ENCODE measurements around the gene CD33. TPM values are rescaled to one million over a fixed set of nuclear protein-coding genes. Genes with fewer than 3 reads are reported as not detected.

Gene CD33
- polyA plus RNA-seq, 1 donor from 2014 or later = not detected

DNA sequence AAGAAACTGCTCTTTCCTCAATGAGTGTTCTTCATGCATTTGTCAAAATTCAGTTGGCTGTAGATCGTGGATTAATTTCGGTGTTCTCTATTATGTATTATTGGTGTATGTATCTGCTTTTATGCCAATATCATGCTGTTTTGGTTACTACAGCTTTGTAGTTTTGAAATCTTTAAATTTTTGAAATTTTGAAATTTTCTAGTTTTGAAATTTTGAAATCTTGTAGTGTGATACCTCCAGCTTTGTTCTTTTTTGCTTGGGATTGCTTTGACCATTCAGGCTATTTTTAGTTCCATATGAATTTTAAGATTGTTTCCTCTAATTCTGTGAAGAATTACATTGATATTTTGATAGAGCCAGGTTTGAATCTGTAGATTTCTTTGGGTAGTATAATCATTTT is 3.1 kb downstream of the CD33 start:
- no peak overlapping the region for H3K27ac ChIP-seq (ENCODE audit: low read length)
- no peaks in the 10 kb centered on the region for H3K27me3 ChIP-seq (ENCODE audit: insufficient read depth, low read depth, low read length)
- no peak for TF ChIP-seq TAF1 (IDR thresholded peaks at IDR 0.05; ENCODE audit: low read depth)
- TF ChIP-seq EZH2 (IDR thresholded peaks at IDR 0.05; ENCODE audit: borderline replicate concordance, insufficient read depth, low read length, poor library complexity, severe bottlenecking) = no peak
- TF ChIP-seq MXI1 (conservative IDR thresholded peaks at IDR 0.05; ENCODE audit: poor library complexity, severe bottlenecking) = no peak
- TF ChIP-seq RAD21 (conservative IDR thresholded peaks at IDR 0.05) = no peak
- TF ChIP-seq SMC3 (conservative IDR thresholded peaks at IDR 0.05; ENCODE audit: poor library complexity) = no peak
- TF ChIP-seq, protein P1, sequence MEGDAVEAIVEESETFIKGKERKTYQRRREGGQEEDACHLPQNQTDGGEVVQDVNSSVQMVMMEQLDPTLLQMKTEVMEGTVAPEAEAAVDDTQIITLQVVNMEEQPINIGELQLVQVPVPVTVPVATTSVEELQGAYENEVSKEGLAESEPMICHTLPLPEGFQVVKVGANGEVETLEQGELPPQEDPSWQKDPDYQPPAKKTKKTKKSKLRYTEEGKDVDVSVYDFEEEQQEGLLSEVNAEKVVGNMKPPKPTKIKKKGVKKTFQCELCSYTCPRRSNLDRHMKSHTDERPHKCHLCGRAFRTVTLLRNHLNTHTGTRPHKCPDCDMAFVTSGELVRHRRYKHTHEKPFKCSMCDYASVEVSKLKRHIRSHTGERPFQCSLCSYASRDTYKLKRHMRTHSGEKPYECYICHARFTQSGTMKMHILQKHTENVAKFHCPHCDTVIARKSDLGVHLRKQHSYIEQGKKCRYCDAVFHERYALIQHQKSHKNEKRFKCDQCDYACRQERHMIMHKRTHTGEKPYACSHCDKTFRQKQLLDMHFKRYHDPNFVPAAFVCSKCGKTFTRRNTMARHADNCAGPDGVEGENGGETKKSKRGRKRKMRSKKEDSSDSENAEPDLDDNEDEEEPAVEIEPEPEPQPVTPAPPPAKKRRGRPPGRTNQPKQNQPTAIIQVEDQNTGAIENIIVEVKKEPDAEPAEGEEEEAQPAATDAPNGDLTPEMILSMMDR (IDR thresholded peaks at IDR 0.05; ENCODE audit: poor library complexity, severe bottlenecking) = no peak
- TF ChIP-seq, protein P2, sequence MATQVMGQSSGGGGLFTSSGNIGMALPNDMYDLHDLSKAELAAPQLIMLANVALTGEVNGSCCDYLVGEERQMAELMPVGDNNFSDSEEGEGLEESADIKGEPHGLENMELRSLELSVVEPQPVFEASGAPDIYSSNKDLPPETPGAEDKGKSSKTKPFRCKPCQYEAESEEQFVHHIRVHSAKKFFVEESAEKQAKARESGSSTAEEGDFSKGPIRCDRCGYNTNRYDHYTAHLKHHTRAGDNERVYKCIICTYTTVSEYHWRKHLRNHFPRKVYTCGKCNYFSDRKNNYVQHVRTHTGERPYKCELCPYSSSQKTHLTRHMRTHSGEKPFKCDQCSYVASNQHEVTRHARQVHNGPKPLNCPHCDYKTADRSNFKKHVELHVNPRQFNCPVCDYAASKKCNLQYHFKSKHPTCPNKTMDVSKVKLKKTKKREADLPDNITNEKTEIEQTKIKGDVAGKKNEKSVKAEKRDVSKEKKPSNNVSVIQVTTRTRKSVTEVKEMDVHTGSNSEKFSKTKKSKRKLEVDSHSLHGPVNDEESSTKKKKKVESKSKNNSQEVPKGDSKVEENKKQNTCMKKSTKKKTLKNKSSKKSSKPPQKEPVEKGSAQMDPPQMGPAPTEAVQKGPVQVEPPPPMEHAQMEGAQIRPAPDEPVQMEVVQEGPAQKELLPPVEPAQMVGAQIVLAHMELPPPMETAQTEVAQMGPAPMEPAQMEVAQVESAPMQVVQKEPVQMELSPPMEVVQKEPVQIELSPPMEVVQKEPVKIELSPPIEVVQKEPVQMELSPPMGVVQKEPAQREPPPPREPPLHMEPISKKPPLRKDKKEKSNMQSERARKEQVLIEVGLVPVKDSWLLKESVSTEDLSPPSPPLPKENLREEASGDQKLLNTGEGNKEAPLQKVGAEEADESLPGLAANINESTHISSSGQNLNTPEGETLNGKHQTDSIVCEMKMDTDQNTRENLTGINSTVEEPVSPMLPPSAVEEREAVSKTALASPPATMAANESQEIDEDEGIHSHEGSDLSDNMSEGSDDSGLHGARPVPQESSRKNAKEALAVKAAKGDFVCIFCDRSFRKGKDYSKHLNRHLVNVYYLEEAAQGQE (IDR thresholded peaks at IDR 0.05; ENCODE audit: borderline replicate concordance) = no peak
- TF ChIP-seq EP300 (conservative IDR thresholded peaks at IDR 0.05; ENCODE audit: poor library complexity, severe bottlenecking) = no peak
- TF ChIP-seq POLR2AphosphoS5 (IDR thresholded peaks at IDR 0.05) = no peak
- no peak overlapping the region for H3K4me3 ChIP-seq (ENCODE audit: low read length)
- no peaks in the 10 kb centered on the region for H3F3A ChIP-seq (ENCODE audit: insufficient read depth, low read length, poor library complexity, severe bottlenecking)
- H2AFZ ChIP-seq (ENCODE audit: low read depth, low read length) = no peak overlapping the region
- H3K9me2 ChIP-seq (ENCODE audit: insufficient read depth, low read length) = no peaks in the 10 kb centered on the region
- no peak overlapping the region for H3K4me2 ChIP-seq (ENCODE audit: low read length)
- no peaks in the 10 kb centered on the region for H3K9me3 ChIP-seq (ENCODE audit: low read length)
- H3K79me2 ChIP-seq (replicated peaks; ENCODE audit: insufficient read depth, low read length) = no peaks in the 10 kb centered on the region
- no peaks in the 10 kb centered on the region for H4K20me1 ChIP-seq (ENCODE audit: insufficient read depth)
- no peaks in the 10 kb centered on the region for H3K36me3 ChIP-seq (ENCODE audit: insufficient read depth, low read length)
- no peak overlapping the region for H3K9ac ChIP-seq (ENCODE audit: low read length)

DNA sequence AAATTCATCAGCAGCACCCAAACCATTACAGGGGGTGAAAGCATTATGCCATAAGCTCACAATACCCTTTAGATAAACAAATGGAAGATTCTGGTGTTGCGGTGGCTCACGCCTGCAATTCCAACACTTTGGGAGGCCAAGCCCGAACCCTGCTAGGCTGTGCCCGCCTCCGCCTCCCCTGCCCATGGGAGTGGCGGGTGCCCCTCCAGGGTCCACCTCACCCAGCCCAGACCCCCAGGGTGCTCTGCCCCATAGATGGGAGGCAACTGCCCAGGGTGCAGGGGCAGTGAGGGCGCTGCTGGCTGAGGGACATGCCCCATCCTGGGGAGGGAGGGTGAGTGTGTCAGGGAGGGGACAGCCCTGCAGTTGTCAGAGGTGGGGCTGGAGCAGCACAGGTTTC is 16.0 kb downstream of the CD33 start:
- Histone ChIP-seq H4K20me1 (ENCODE audit: insufficient read depth) (no peaks in the 10 kb centered on the region), H3F3A (ENCODE audit: insufficient read depth, low read length, poor library complexity, severe bottlenecking) (no peaks in the 10 kb centered on the region), H3K36me3 (ENCODE audit: insufficient read depth, low read length) (no peaks in the 10 kb centered on the region), H3K27me3 (ENCODE audit: insufficient read depth, low read depth, low read length) (no peaks in the 10 kb centered on the region), H3K4me2 (ENCODE audit: low read length) (no peak overlapping the region), H3K9me2 (ENCODE audit: insufficient read depth, low read length) (no peaks in the 10 kb centered on the region), H2AFZ (ENCODE audit: low read depth, low read length) (no peak overlapping the region), H3K9ac (ENCODE audit: low read length) (no peak overlapping the region), H3K4me3 (ENCODE audit: low read length) (no peak overlapping the region), H3K27ac (ENCODE audit: low read length) (no peak overlapping the region), H3K79me2 (replicated peaks; ENCODE audit: insufficient read depth, low read length) (no peaks in the 10 kb centered on the region), H3K9me3 (ENCODE audit: low read length) (no peaks in the 10 kb centered on the region)
- TF ChIP-seq SMC3 (conservative IDR thresholded peaks at IDR 0.05; ENCODE audit: poor library complexity) = no peak
- no peak for TF ChIP-seq MXI1 (conservative IDR thresholded peaks at IDR 0.05; ENCODE audit: poor library complexity, severe bottlenecking)
- no peak for TF ChIP-seq TAF1 (IDR thresholded peaks at IDR 0.05; ENCODE audit: low read depth)
- TF ChIP-seq, protein P1 (IDR thresholded peaks at IDR 0.05; ENCODE audit: poor library complexity, severe bottlenecking) = no peak
- TF ChIP-seq EP300 (conservative IDR thresholded peaks at IDR 0.05; ENCODE audit: poor library complexity, severe bottlenecking) = no peak
- TF ChIP-seq EZH2 (IDR thresholded peaks at IDR 0.05; ENCODE audit: borderline replicate concordance, insufficient read depth, low read length, poor library complexity, severe bottlenecking) = no peak
- no peak for TF ChIP-seq RAD21 (conservative IDR thresholded peaks at IDR 0.05)
- TF ChIP-seq, protein P2 (IDR thresholded peaks at IDR 0.05; ENCODE audit: borderline replicate concordance) = no peak
- TF ChIP-seq POLR2AphosphoS5 (IDR thresholded peaks at IDR 0.05) = no peak
